ENCODE results near the gene HYI.

DNA sequence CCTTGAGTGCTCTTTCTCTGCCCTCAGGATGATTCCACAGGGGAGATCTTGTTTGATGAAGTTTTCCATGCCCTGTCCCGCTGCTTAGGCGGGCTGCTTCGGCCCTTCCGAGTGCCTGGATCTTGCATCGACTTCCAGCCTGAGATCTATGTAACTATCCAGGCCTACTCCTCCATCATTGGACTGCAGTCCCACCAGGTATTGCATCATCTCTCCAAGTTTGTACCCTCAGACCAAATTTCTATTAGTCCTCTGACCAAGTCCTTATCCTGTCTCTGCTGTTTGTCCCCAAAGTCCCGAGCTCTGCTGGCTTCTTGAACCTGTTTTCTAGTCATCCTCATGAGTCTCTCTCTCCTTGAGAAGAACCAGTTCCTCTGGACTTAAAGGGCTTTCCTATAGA lies 49.4 kb downstream of the HYI start:
- TF ChIP-seq, protein P1, sequence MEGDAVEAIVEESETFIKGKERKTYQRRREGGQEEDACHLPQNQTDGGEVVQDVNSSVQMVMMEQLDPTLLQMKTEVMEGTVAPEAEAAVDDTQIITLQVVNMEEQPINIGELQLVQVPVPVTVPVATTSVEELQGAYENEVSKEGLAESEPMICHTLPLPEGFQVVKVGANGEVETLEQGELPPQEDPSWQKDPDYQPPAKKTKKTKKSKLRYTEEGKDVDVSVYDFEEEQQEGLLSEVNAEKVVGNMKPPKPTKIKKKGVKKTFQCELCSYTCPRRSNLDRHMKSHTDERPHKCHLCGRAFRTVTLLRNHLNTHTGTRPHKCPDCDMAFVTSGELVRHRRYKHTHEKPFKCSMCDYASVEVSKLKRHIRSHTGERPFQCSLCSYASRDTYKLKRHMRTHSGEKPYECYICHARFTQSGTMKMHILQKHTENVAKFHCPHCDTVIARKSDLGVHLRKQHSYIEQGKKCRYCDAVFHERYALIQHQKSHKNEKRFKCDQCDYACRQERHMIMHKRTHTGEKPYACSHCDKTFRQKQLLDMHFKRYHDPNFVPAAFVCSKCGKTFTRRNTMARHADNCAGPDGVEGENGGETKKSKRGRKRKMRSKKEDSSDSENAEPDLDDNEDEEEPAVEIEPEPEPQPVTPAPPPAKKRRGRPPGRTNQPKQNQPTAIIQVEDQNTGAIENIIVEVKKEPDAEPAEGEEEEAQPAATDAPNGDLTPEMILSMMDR (IDR thresholded peaks at IDR 0.05; ENCODE audit: insufficient read depth, low read length, poor library complexity, severe bottlenecking) = no peak
- no peak for TF ChIP-seq EZH2phosphoT487 (conservative IDR thresholded peaks at IDR 0.05; ENCODE audit: low read length)
